Epithelial cell of proximal tubule (primary cell): ENCODE measurements around the gene FAM234B. TPM values are rescaled to one million over a fixed set of nuclear protein-coding genes. Genes with fewer than 3 reads are reported as not detected.

ENCODE experiments used
- DNase-seq: peaks from one replicate; pipeline ENCODE4 v3.0.0-alpha.2; 2011; ENCODE audit warnings: low read depth
- H3K4me3 ChIP-seq: 2 replicates; pipeline ENCODE4 v1.5.1; 2011; ENCODE audit warnings: low read depth, mild to moderate bottlenecking, low read length
- CTCF ChIP-seq: conservative IDR thresholded peaks from 2 replicates; pipeline ENCODE4 v1.5.1; 2012; ENCODE audit warnings: low read depth, mild to moderate bottlenecking, low read length
- total RNA-seq: library from RNA; depleted of rRNA; stranded (reverse); fragments of >200 nt; gene quantifications from 2 replicates; pipeline ENCODE4 v1.2.3, GENCODE V29; 2015

FAM234B gene
- total RNA-seq, 1 donor from 2014 or later = 3.8 TPM

GRCh38 chr12:13085968-13086686 lies 41.9 kb downstream of the FAM234B start:
- DNase-seq = no peak

GRCh38 chr12:13087766-13088165 lies 43.6 kb downstream of the FAM234B start:
- no peak for TF ChIP-seq CTCF
- no peak overlapping the region for H3K4me3 ChIP-seq
- no peak for DNase-seq

More at GRCh38 chr12:13085968-13086686, 41.9 kb downstream of the FAM234B start:
- no peak for TF ChIP-seq CTCF
- H3K4me3 ChIP-seq = no peak overlapping the region

GRCh38 chr12:13088496-13088895 lies 44.3 kb downstream of the FAM234B start:
- no peak overlapping the region for H3K4me3 ChIP-seq
- TF ChIP-seq CTCF = no peak
- no peak for DNase-seq

GRCh38 chr12:13090054-13090453 lies 45.9 kb downstream of the FAM234B start:
- no peak for DNase-seq
- TF ChIP-seq CTCF = no peak
- no peak overlapping the region for H3K4me3 ChIP-seq

- DNase-seq = no peak
Measured at GRCh38 chr12:13091832-13092231, 47.7 kb downstream of the FAM234B start.

GRCh38 chr12:13093191-13093847 lies 49.1 kb downstream of the FAM234B start:
- TF ChIP-seq CTCF = no peak
- no peak for DNase-seq
- no peak overlapping the region for H3K4me3 ChIP-seq

More at GRCh38 chr12:13091832-13092231, 47.7 kb downstream of the FAM234B start:
- H3K4me3 ChIP-seq = no peak overlapping the region
- TF ChIP-seq CTCF = no peak
